ENCODE results near the gene TPX2.

DNA sequence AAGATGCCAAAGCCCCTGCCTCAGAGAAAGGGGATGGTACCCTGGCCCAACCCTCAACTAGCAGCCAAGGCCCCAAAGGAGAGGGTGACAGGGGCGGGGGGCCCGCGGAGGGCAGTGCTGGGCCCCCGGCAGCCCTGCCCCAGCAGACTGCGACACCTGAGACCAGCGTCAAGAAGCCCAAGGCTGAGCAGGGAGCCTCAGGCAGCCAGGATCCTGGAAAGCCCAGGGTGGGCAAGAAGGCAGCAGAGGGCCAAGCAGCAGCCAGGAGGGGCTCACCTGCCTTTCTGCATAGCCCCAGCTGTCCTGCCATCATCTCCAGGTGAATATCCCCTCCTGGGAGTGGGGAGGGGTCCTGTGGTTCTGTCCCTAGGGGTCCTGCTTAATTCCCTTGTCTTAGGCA lies 81.1 kb downstream of the TPX2 start:
- TF ChIP-seq, protein P1, sequence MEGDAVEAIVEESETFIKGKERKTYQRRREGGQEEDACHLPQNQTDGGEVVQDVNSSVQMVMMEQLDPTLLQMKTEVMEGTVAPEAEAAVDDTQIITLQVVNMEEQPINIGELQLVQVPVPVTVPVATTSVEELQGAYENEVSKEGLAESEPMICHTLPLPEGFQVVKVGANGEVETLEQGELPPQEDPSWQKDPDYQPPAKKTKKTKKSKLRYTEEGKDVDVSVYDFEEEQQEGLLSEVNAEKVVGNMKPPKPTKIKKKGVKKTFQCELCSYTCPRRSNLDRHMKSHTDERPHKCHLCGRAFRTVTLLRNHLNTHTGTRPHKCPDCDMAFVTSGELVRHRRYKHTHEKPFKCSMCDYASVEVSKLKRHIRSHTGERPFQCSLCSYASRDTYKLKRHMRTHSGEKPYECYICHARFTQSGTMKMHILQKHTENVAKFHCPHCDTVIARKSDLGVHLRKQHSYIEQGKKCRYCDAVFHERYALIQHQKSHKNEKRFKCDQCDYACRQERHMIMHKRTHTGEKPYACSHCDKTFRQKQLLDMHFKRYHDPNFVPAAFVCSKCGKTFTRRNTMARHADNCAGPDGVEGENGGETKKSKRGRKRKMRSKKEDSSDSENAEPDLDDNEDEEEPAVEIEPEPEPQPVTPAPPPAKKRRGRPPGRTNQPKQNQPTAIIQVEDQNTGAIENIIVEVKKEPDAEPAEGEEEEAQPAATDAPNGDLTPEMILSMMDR (IDR thresholded peaks at IDR 0.05) = no peak
- no peak for TF ChIP-seq POLR2A (IDR thresholded peaks at IDR 0.05)
